ENCODE measurements around the gene THEMIS. TPM values are rescaled to one million over a fixed set of nuclear protein-coding genes. Genes with fewer than 3 reads are reported as not detected.
A peak's percentile ranks its signal among the peaks of the same experiment; 100 is the strongest.

THEMIS gene
- total RNA-seq, 1 donor from 2014 or later: not detected

DNA sequence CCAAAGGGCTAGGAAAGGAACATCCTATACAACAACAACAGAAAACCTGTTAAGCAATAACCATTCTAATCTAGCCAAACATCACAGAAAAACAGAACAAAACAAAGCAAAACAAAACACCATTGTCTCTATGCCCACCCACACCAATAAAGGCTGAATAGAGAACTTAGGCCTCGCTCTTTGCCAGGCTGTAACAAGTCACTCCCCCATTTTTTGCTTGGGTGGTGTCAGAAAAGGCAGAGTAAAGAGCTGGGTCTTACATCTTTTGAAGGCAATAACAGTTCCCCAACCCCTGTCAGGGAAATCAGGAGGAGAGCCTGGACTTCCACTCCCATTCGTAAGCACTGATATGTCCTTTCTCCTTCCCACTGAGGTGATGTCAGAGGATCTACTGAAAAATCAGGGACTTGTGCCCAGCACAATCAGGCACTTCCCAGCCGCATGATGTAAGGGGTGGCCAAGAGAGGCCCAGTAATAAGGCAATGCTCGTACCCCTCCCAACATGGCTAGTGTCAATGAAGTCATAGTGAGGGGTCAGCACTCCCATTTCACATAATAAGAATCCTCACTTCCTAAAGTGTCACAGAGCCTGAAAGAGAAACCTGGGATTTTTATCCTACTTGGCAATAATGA, 31.0 kb downstream of the THEMIS start:
- Histone ChIP-seq H3K79me2 (ENCODE audit: low read depth) (no peaks in the 10 kb centered on the region), H3K27me3 (peaks cover 4% of the 10 kb centered on the region), H3K9ac (no peak overlapping the region), H3K27ac (no peak overlapping the region), H3F3A (ENCODE audit: low read depth) (no peaks in the 10 kb centered on the region), H4K20me1 (ENCODE audit: low read depth) (no peaks in the 10 kb centered on the region), H3K9me3 (ENCODE audit: low read depth) (no peaks in the 10 kb centered on the region), H3K4me1 (no peaks in the 10 kb centered on the region), H3K4me2 (no peak overlapping the region), H3K4me3 (no peak overlapping the region), H2AFZ (replicated peaks) (no peak overlapping the region), H3K36me3 (no peaks in the 10 kb centered on the region)
- TF ChIP-seq EZH2 (IDR thresholded peaks at IDR 0.05) (no peak), EZH2phosphoT487 (IDR thresholded peaks at IDR 0.05) (peak; percentile 78)
- TF ChIP-seq, protein P1, sequence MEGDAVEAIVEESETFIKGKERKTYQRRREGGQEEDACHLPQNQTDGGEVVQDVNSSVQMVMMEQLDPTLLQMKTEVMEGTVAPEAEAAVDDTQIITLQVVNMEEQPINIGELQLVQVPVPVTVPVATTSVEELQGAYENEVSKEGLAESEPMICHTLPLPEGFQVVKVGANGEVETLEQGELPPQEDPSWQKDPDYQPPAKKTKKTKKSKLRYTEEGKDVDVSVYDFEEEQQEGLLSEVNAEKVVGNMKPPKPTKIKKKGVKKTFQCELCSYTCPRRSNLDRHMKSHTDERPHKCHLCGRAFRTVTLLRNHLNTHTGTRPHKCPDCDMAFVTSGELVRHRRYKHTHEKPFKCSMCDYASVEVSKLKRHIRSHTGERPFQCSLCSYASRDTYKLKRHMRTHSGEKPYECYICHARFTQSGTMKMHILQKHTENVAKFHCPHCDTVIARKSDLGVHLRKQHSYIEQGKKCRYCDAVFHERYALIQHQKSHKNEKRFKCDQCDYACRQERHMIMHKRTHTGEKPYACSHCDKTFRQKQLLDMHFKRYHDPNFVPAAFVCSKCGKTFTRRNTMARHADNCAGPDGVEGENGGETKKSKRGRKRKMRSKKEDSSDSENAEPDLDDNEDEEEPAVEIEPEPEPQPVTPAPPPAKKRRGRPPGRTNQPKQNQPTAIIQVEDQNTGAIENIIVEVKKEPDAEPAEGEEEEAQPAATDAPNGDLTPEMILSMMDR (IDR thresholded peaks at IDR 0.05): no peak
- H3K4me1 Mint-ChIP-seq: no peaks in the 10 kb centered on the region
- no peak overlapping the region for H3K4me3 Mint-ChIP-seq
- no peaks in the 10 kb centered on the region for H3K27me3 Mint-ChIP-seq (ENCODE audit: insufficient read depth, low read depth)
- H3K36me3 Mint-ChIP-seq: no peaks in the 10 kb centered on the region
- peak; percentile 44 for DNase-seq (ENCODE audit: low spot score)
- peaks cover 7% of the 10 kb centered on the region for H3K9me3 Mint-ChIP-seq
- H3K27ac Mint-ChIP-seq: no peak overlapping the region

DNA sequence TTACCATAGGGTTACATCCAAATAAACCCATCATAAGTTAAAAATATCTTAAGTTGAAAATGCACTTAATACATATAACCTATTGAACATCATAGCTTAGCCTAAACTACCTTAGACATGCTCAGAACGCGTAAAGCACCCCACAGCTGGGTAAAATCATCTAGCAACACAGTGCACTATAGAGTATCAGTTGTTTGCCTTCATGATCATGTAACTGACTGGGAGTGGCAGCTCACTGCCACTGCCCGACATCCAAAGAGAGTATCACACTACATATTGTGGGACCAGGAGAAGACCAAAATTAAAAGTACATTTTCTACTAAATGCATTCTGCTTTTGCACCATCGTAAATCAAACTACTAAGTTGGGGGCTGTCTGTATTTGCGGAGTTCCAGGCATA, 31.7 kb downstream of the THEMIS start:
- Histone ChIP-seq H3K9ac (no peak overlapping the region), H3K4me2 (no peak overlapping the region), H3K27me3 (peaks cover 4% of the 10 kb centered on the region), H3K9me3 (ENCODE audit: low read depth) (no peaks in the 10 kb centered on the region), H3K4me3 (no peak overlapping the region), H2AFZ (replicated peaks) (no peak overlapping the region), H3K36me3 (no peaks in the 10 kb centered on the region), H3K4me1 (no peaks in the 10 kb centered on the region), H3F3A (ENCODE audit: low read depth) (no peaks in the 10 kb centered on the region), H4K20me1 (ENCODE audit: low read depth) (no peaks in the 10 kb centered on the region), H3K79me2 (ENCODE audit: low read depth) (no peaks in the 10 kb centered on the region), H3K27ac (no peak overlapping the region)
- no peaks in the 10 kb centered on the region for H3K27me3 Mint-ChIP-seq (ENCODE audit: insufficient read depth, low read depth)
- H3K4me1 Mint-ChIP-seq: no peaks in the 10 kb centered on the region
- no peak overlapping the region for H3K4me3 Mint-ChIP-seq
- TF ChIP-seq, protein P1 (IDR thresholded peaks at IDR 0.05): no peak
- TF ChIP-seq EZH2 (IDR thresholded peaks at IDR 0.05): no peak
- no peak for TF ChIP-seq EZH2phosphoT487 (IDR thresholded peaks at IDR 0.05)
- H3K36me3 Mint-ChIP-seq: no peaks in the 10 kb centered on the region
- H3K9me3 Mint-ChIP-seq: peaks cover 7% of the 10 kb centered on the region
- no peak overlapping the region for H3K27ac Mint-ChIP-seq
- DNase-seq (ENCODE audit: low spot score): no peak

DNA sequence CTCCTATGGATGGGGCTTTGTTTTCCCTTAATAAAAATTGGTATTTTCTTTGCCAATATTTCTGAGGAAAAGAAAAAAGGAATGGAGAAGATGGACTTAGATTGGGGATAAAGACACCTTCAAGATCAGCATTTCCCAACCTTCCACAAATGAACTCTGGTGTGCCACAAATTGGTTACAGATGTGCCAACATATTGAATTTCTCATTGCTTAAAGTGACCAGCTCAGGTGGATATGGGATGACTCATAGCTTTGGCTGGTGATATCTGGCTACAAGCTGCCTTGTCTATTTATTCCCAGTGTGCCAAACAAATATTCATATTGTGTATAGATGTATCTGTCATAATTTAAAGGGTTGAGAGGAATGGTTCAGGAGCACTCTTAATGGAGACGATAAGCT, 32.5 kb downstream of the THEMIS start:
- H3K27ac Mint-ChIP-seq: no peak overlapping the region

More for the DNA sequence above, 32.5 kb downstream of the THEMIS start:
- no peak for TF ChIP-seq EZH2phosphoT487 (IDR thresholded peaks at IDR 0.05)
- no peak for TF ChIP-seq EZH2 (IDR thresholded peaks at IDR 0.05)
- TF ChIP-seq, protein P1 (IDR thresholded peaks at IDR 0.05): no peak
- H3K9ac ChIP-seq: no peak overlapping the region
- no peaks in the 10 kb centered on the region for H3F3A ChIP-seq (ENCODE audit: low read depth)
- H3K4me1 ChIP-seq: no peaks in the 10 kb centered on the region
- H3K27me3 ChIP-seq: peaks cover 4% of the 10 kb centered on the region
- H3K4me3 ChIP-seq: no peak overlapping the region
- no peaks in the 10 kb centered on the region for H3K27me3 Mint-ChIP-seq (ENCODE audit: insufficient read depth, low read depth)
- H3K4me3 Mint-ChIP-seq: no peak overlapping the region
- H3K4me2 ChIP-seq: no peak overlapping the region
- no peaks in the 10 kb centered on the region for H3K79me2 ChIP-seq (ENCODE audit: low read depth)
- H3K4me1 Mint-ChIP-seq: no peaks in the 10 kb centered on the region
- H3K36me3 Mint-ChIP-seq: no peaks in the 10 kb centered on the region
- H3K36me3 ChIP-seq: no peaks in the 10 kb centered on the region
- no peak overlapping the region for H3K27ac ChIP-seq
- H3K9me3 Mint-ChIP-seq: peaks cover 7% of the 10 kb centered on the region
- no peak for DNase-seq (ENCODE audit: low spot score)
- no peak overlapping the region for H2AFZ ChIP-seq (replicated peaks)
- no peaks in the 10 kb centered on the region for H4K20me1 ChIP-seq (ENCODE audit: low read depth)
- H3K9me3 ChIP-seq (ENCODE audit: low read depth): no peaks in the 10 kb centered on the region
